ENCODE data around the gene ATP1A2.

Gene ATP1A2

GRCh38 chr1:160128636-160129035, 13.1 kb downstream of the ATP1A2 start:
- no peaks in the 10 kb centered on the region for H3K36me3 ChIP-seq (ENCODE audit: insufficient read depth, low read length)
- no peaks in the 10 kb centered on the region for H3K4me1 ChIP-seq (ENCODE audit: insufficient read depth, low read length, severe bottlenecking)
- no peaks in the 10 kb centered on the region for H3K9me3 ChIP-seq (ENCODE audit: low read length)
- H3K9ac ChIP-seq (ENCODE audit: low read length): no peak overlapping the region
- H3K9me2 ChIP-seq (ENCODE audit: low read depth, low read length): no peaks in the 10 kb centered on the region
- H3F3A ChIP-seq (ENCODE audit: insufficient read depth, low read length): no peaks in the 10 kb centered on the region
- H4K20me1 ChIP-seq (ENCODE audit: insufficient read depth, low read length): no peaks in the 10 kb centered on the region
- TF ChIP-seq EZH2 (IDR thresholded peaks at IDR 0.05; ENCODE audit: borderline replicate concordance, low read length) (no peak), CTCF (IDR thresholded peaks at IDR 0.05; ENCODE audit: low read length) (no peak)
- no peak overlapping the region for H2AFZ ChIP-seq (ENCODE audit: low read length)
- H3K4me2 ChIP-seq (ENCODE audit: low read length): no peak overlapping the region
- H3K4me3 ChIP-seq (ENCODE audit: low read depth, low read length, poor library complexity, severe bottlenecking): no peak overlapping the region
- H3K27ac ChIP-seq (ENCODE audit: low read depth, low read length, poor library complexity, severe bottlenecking): no peak overlapping the region
- H3K79me2 ChIP-seq (ENCODE audit: insufficient read depth, low read length): no peaks in the 10 kb centered on the region
- H3K27me3 ChIP-seq (ENCODE audit: insufficient read depth, low read length): peaks cover 6% of the 10 kb centered on the region; the same call in 1 of the 2 replicates

DNA sequence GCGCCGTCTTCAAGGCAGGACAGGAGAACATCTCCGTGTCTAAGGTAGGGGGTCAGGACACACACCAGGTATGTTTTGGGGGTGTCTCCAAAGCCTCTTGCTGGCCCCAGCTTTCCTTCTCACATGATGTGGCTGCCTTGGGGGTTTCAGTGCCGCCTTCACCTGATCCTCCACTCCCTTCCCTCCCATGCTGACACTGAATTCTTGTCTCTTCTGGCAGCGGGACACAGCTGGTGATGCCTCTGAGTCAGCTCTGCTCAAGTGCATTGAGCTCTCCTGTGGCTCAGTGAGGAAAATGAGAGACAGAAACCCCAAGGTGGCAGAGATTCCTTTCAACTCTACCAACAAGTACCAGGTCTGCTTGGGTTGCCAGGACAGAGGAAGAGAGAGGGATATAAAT, 13.5 kb downstream of the ATP1A2 start:
- H3K36me3 ChIP-seq (ENCODE audit: insufficient read depth, low read length): no peaks in the 10 kb centered on the region

DNA sequence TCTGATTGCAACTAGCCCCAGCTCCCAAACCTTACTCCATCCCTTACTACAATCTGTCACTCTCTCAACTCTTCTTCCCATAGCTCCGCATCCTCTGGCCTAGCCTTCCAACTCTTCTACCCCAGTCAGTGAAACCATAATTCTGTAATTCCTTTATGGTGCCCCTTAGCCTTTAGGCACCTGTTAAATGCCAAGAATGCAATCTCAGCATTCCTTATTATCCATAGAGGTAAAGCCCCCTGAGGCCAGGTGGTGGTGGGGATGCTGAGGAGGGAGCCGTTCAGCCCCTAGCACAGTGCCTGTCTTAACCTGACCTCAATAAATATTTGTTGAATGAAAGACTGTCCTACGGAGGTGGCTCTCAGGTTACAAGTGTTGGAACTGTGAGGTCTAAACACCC, 14.0 kb downstream of the ATP1A2 start:
- H3F3A ChIP-seq (ENCODE audit: insufficient read depth, low read length): no peaks in the 10 kb centered on the region
- H3K4me2 ChIP-seq (ENCODE audit: low read length): no peak overlapping the region
- H3K79me2 ChIP-seq (ENCODE audit: insufficient read depth, low read length): no peaks in the 10 kb centered on the region
- H3K4me1 ChIP-seq (ENCODE audit: insufficient read depth, low read length, severe bottlenecking): no peaks in the 10 kb centered on the region
- no peak overlapping the region for H3K9ac ChIP-seq (ENCODE audit: low read length)
- TF ChIP-seq CTCF (IDR thresholded peaks at IDR 0.05; ENCODE audit: low read length): no peak
- TF ChIP-seq EZH2 (IDR thresholded peaks at IDR 0.05; ENCODE audit: borderline replicate concordance, low read length): no peak
- no peaks in the 10 kb centered on the region for H3K9me3 ChIP-seq (ENCODE audit: low read length)
- H2AFZ ChIP-seq (ENCODE audit: low read length): no peak overlapping the region
- peaks cover 6% of the 10 kb centered on the region; the same call in 1 of the 2 replicates for H3K27me3 ChIP-seq (ENCODE audit: insufficient read depth, low read length)
- H3K9me2 ChIP-seq (ENCODE audit: low read depth, low read length): no peaks in the 10 kb centered on the region
- no peaks in the 10 kb centered on the region for H4K20me1 ChIP-seq (ENCODE audit: insufficient read depth, low read length)
- no peak overlapping the region for H3K4me3 ChIP-seq (ENCODE audit: low read depth, low read length, poor library complexity, severe bottlenecking)
- H3K27ac ChIP-seq (ENCODE audit: low read depth, low read length, poor library complexity, severe bottlenecking): no peak overlapping the region
- no peaks in the 10 kb centered on the region for H3K36me3 ChIP-seq (ENCODE audit: insufficient read depth, low read length)

More for the DNA sequence above, 13.5 kb downstream of the ATP1A2 start:
- H3K27ac ChIP-seq (ENCODE audit: low read depth, low read length, poor library complexity, severe bottlenecking): no peak overlapping the region
- H3K4me2 ChIP-seq (ENCODE audit: low read length): no peak overlapping the region
- H3K9ac ChIP-seq (ENCODE audit: low read length): no peak overlapping the region
- H2AFZ ChIP-seq (ENCODE audit: low read length): no peak overlapping the region
- no peaks in the 10 kb centered on the region for H3K9me2 ChIP-seq (ENCODE audit: low read depth, low read length)
- no peaks in the 10 kb centered on the region for H3K9me3 ChIP-seq (ENCODE audit: low read length)
- no peaks in the 10 kb centered on the region for H4K20me1 ChIP-seq (ENCODE audit: insufficient read depth, low read length)
- TF ChIP-seq EZH2 (IDR thresholded peaks at IDR 0.05; ENCODE audit: borderline replicate concordance, low read length) (no peak), CTCF (IDR thresholded peaks at IDR 0.05; ENCODE audit: low read length) (no peak)
- H3F3A ChIP-seq (ENCODE audit: insufficient read depth, low read length): no peaks in the 10 kb centered on the region
- no peaks in the 10 kb centered on the region for H3K79me2 ChIP-seq (ENCODE audit: insufficient read depth, low read length)
- no peaks in the 10 kb centered on the region for H3K4me1 ChIP-seq (ENCODE audit: insufficient read depth, low read length, severe bottlenecking)
- no peak overlapping the region for H3K4me3 ChIP-seq (ENCODE audit: low read depth, low read length, poor library complexity, severe bottlenecking)
- peaks cover 6% of the 10 kb centered on the region; the same call in 1 of the 2 replicates for H3K27me3 ChIP-seq (ENCODE audit: insufficient read depth, low read length)
